GM18909 (cell line): Measurements from ENCODE around the gene IL2RA.
"Not testable (repeated sequence)": the region's sequence is repeated elsewhere in the genome, so short reads cannot be mapped to it uniquely, and the experiment has no call there.

Experiments used
- ATAC-seq: cut with Tn5 transposase; IDR thresholded peaks from one replicate; pipeline ENCODE4 v1.9.1; 2021; ENCODE audit warnings: mild to moderate bottlenecking; ENCODE audit not compliant: unreplicated experiment, poor library complexity

Gene IL2RA

GRCh38 chr10:6044751-6045313, 17.3 kb downstream of the IL2RA start:
- ATAC-seq: peak; percentile 60

- no peak for ATAC-seq
These were observed 18.1 kb downstream of the IL2RA start for GRCh38 chr10:6044060-6044459.

GRCh38 chr10:6043377-6043776, 18.8 kb downstream of the IL2RA start:
- not testable (repeated sequence) for ATAC-seq

GRCh38 chr10:6040205-6040604, 22.0 kb downstream of the IL2RA start:
- no peak for ATAC-seq

GRCh38 chr10:6039711-6040110, 22.5 kb downstream of the IL2RA start:
- ATAC-seq: no peak

GRCh38 chr10:6038071-6038631, 24.0 kb downstream of the IL2RA start:
- ATAC-seq: no peak

- no peak for ATAC-seq
These were observed 24.7 kb downstream of the IL2RA start for GRCh38 chr10:6037422-6037821.

- ATAC-seq: no peak
These were observed 25.3 kb downstream of the IL2RA start for GRCh38 chr10:6036861-6037321.

- no peak for ATAC-seq
These were observed 26.1 kb downstream of the IL2RA start for GRCh38 chr10:6035931-6036575.

- no peak for ATAC-seq
These were observed 26.9 kb downstream of the IL2RA start for GRCh38 chr10:6035101-6035834.

GRCh38 chr10:6034371-6034770, 27.8 kb downstream of the IL2RA start:
- ATAC-seq: no peak

- no peak for ATAC-seq
These were observed 28.2 kb downstream of the IL2RA start for GRCh38 chr10:6033954-6034353.

- ATAC-seq: no peak
These were observed 31.2 kb downstream of the IL2RA start for GRCh38 chr10:6030940-6031339.

GRCh38 chr10:6030217-6030616, 31.9 kb downstream of the IL2RA start:
- ATAC-seq: no peak

GRCh38 chr10:6027929-6028328, 34.2 kb downstream of the IL2RA start:
- no peak for ATAC-seq

GRCh38 chr10:6025683-6026255, 36.4 kb downstream of the IL2RA start:
- ATAC-seq: no peak

- no peak for ATAC-seq
These were observed 37.9 kb downstream of the IL2RA start for GRCh38 chr10:6024334-6024682.

- no peak for ATAC-seq
These were observed 38.4 kb downstream of the IL2RA start for GRCh38 chr10:6023661-6024333.

GRCh38 chr10:6022660-6023059, 39.5 kb downstream of the IL2RA start:
- no peak for ATAC-seq

GRCh38 chr10:6020826-6021225, 41.3 kb downstream of the IL2RA start:
- no peak for ATAC-seq
